ENCODE data around the gene FADS1.

The FADS1 gene

GRCh38 chr11:61805146-61805545 is 11.7 kb downstream of the FADS1 start:
- DNase-seq (ENCODE audit: low read depth) = no peak
- no peak for TF ChIP-seq CTCF (conservative IDR thresholded peaks at IDR 0.05; ENCODE audit: control insufficient read depth, insufficient read depth, low read depth, low read length)
- H3K4me3 ChIP-seq (ENCODE audit: control insufficient read depth, low read depth, low read length) = no peak overlapping the region

GRCh38 chr11:61803889-61804647 is 12.7 kb downstream of the FADS1 start:
- DNase-seq (ENCODE audit: low read depth) = peak; percentile 55
- no peak for TF ChIP-seq CTCF (conservative IDR thresholded peaks at IDR 0.05; ENCODE audit: control insufficient read depth, insufficient read depth, low read depth, low read length)
- H3K4me3 ChIP-seq (ENCODE audit: control insufficient read depth, low read depth, low read length) = no peak overlapping the region

GRCh38 chr11:61802605-61803004 is 14.2 kb downstream of the FADS1 start:
- no peak for TF ChIP-seq CTCF (conservative IDR thresholded peaks at IDR 0.05; ENCODE audit: control insufficient read depth, insufficient read depth, low read depth, low read length)
- H3K4me3 ChIP-seq (ENCODE audit: control insufficient read depth, low read depth, low read length) = no peak overlapping the region
- DNase-seq (ENCODE audit: low read depth) = no peak

GRCh38 chr11:61800331-61801281 is 16.2 kb downstream of the FADS1 start:
- H3K4me3 ChIP-seq (ENCODE audit: control insufficient read depth, low read depth, low read length) = no peak overlapping the region
- TF ChIP-seq CTCF (conservative IDR thresholded peaks at IDR 0.05; ENCODE audit: control insufficient read depth, insufficient read depth, low read depth, low read length) = no peak
- DNase-seq (ENCODE audit: low read depth) = no peak

- no peak overlapping the region for H3K4me3 ChIP-seq (ENCODE audit: control insufficient read depth, low read depth, low read length)
- no peak for DNase-seq (ENCODE audit: low read depth)
- no peak for TF ChIP-seq CTCF (conservative IDR thresholded peaks at IDR 0.05; ENCODE audit: control insufficient read depth, insufficient read depth, low read depth, low read length)
These were observed 17.0 kb downstream of the FADS1 start for GRCh38 chr11:61799665-61800284.

- peak; percentile 88 for TF ChIP-seq CTCF (conservative IDR thresholded peaks at IDR 0.05; ENCODE audit: control insufficient read depth, insufficient read depth, low read depth, low read length)
- H3K4me3 ChIP-seq (ENCODE audit: control insufficient read depth, low read depth, low read length) = no peak overlapping the region
- peak; percentile 87 for DNase-seq (ENCODE audit: low read depth)
These were observed 19.4 kb downstream of the FADS1 start for GRCh38 chr11:61797263-61797944.
